HEK293 (cell line): Measurements from ENCODE around the gene DNA2.
A peak's percentile ranks its signal among the peaks of the same experiment; 100 is the strongest.

Experiments used
- HIC1 ChIP-seq: fragments of 450-650 bp; formaldehyde crosslinking; IDR thresholded peaks from 2 replicates; pipeline ENCODE4 v1.5.1; 2016; ENCODE audit warnings: missing biosample characterization, missing genetic modification characterization
- HOXC10 ChIP-seq: sonication (generic); formaldehyde crosslinking; IDR thresholded peaks from 2 replicates; pipeline ENCODE4 v1.8.1; 2023; ENCODE audit warnings: mild to moderate bottlenecking, missing genetic modification reagents
- IKZF3 ChIP-seq: fragments of 450-650 bp; IDR thresholded peaks from 2 replicates; pipeline ENCODE4 v1.5.0; 2018; ENCODE audit warnings: missing biosample characterization, mild to moderate bottlenecking, missing genetic modification characterization, moderate library complexity
- KLF9 ChIP-seq: fragments of 450-650 bp; formaldehyde crosslinking; IDR thresholded peaks from 2 replicates; pipeline ENCODE4 v1.5.1; 2016; ENCODE audit warnings: missing biosample characterization, missing genetic modification characterization, low read depth
- PRDM1 ChIP-seq: fragments of 450-650 bp; formaldehyde crosslinking; IDR thresholded peaks from 2 replicates; pipeline ENCODE4; 2016; ENCODE audit warnings: missing biosample characterization, missing genetic modification characterization
- PRDM10 ChIP-seq: fragments of 450-650 bp; formaldehyde crosslinking; IDR thresholded peaks from 2 replicates; pipeline ENCODE4 v1.5.1; 2016; ENCODE audit warnings: missing biosample characterization, missing genetic modification characterization
- PRDM4 ChIP-seq: fragments of 450-650 bp; formaldehyde crosslinking; IDR thresholded peaks from 2 replicates; pipeline ENCODE4 v1.5.1; 2017; ENCODE audit warnings: missing biosample characterization, missing genetic modification characterization
- SCRT2 ChIP-seq: fragments of 450-650 bp; formaldehyde crosslinking; IDR thresholded peaks from 2 replicates; pipeline ENCODE4 v1.5.1; 2016; ENCODE audit warnings: missing biosample characterization, missing genetic modification characterization
- YY2 ChIP-seq: fragments of 450-650 bp; formaldehyde crosslinking; IDR thresholded peaks from 2 replicates; pipeline ENCODE4 v1.5.1; 2016; ENCODE audit warnings: missing biosample characterization, missing genetic modification characterization
- ZBTB20 ChIP-seq: fragments of 450-650 bp; formaldehyde crosslinking; IDR thresholded peaks from 2 replicates; pipeline ENCODE4 v1.5.1; 2016; ENCODE audit warnings: missing biosample characterization, missing genetic modification characterization
- ZBTB7A ChIP-seq: fragments of 450-650 bp; formaldehyde crosslinking; IDR thresholded peaks from 2 replicates; pipeline ENCODE4 v1.5.1; 2016; ENCODE audit warnings: low read depth, missing biosample characterization, missing genetic modification characterization
- ZBTB8A ChIP-seq: fragments of 450-650 bp; formaldehyde crosslinking; IDR thresholded peaks from 2 replicates; pipeline ENCODE4 v1.5.1; 2016; ENCODE audit warnings: missing biosample characterization, missing genetic modification characterization
- ZEB2 ChIP-seq: fragments of 450-650 bp; formaldehyde crosslinking; IDR thresholded peaks from 2 replicates; pipeline ENCODE4 v1.5.1; 2016; ENCODE audit warnings: missing biosample characterization, missing genetic modification characterization
- ZNF18 ChIP-seq: fragments of 450-650 bp; formaldehyde crosslinking; IDR thresholded peaks from 2 replicates; pipeline ENCODE4 v1.5.1; 2016; ENCODE audit warnings: missing biosample characterization, missing genetic modification characterization
- ZNF223 ChIP-seq: fragments of 450-650 bp; formaldehyde crosslinking; IDR thresholded peaks from 2 replicates; pipeline ENCODE4 v1.5.1; 2016; ENCODE audit warnings: missing biosample characterization, missing genetic modification characterization
- ZNF23 ChIP-seq: fragments of 450-650 bp; formaldehyde crosslinking; IDR thresholded peaks from 2 replicates; pipeline ENCODE4 v1.5.1; 2016; ENCODE audit warnings: missing biosample characterization, missing genetic modification characterization, borderline replicate concordance
- ZNF239 ChIP-seq: fragments of 450-650 bp; formaldehyde crosslinking; IDR thresholded peaks from 2 replicates; pipeline ENCODE4 v1.5.1; 2016; ENCODE audit warnings: missing biosample characterization, missing genetic modification characterization
- ZNF274 ChIP-seq, 2 experiments: fragments of 200-500 bp in 1 of 2; fragments of 450-650 bp in 1 of 2; sonication (Bioruptor generic) in 1 of 2; formaldehyde crosslinking in 1 of 2; IDR thresholded peaks; 2 replicates each; pipeline versions ENCODE4 v1.5.1 to v1.6.1; 2014 to 2016; ENCODE audit warnings: borderline replicate concordance in 1 of 2, inconsistent platforms in 1 of 2, low read length in 1 of 2, missing biosample characterization in 1 of 2, missing genetic modification characterization in 1 of 2
- ZNF513 ChIP-seq: fragments of 450-650 bp; IDR thresholded peaks from 2 replicates; pipeline ENCODE4 v1.5.1; 2018; ENCODE audit warnings: missing biosample characterization, missing genetic modification characterization
- ZNF561 ChIP-seq: fragments of 450-650 bp; IDR thresholded peaks from 2 replicates; pipeline ENCODE4 v1.5.1; 2018; ENCODE audit warnings: missing biosample characterization, missing genetic modification characterization, borderline replicate concordance
- ZNF571 ChIP-seq: fragments of 450-650 bp; formaldehyde crosslinking; IDR thresholded peaks from 2 replicates; pipeline ENCODE4 v1.5.0; 2017; ENCODE audit warnings: missing biosample characterization, missing genetic modification characterization
- ZNF580 ChIP-seq: fragments of 450-650 bp; formaldehyde crosslinking; IDR thresholded peaks from 2 replicates; pipeline ENCODE4 v1.5.1; 2016; ENCODE audit warnings: missing biosample characterization, missing genetic modification characterization
- ZNF600 ChIP-seq: fragments of 450-650 bp; formaldehyde crosslinking; IDR thresholded peaks from 2 replicates; pipeline ENCODE4 v1.5.1; 2016; ENCODE audit warnings: missing biosample characterization, missing genetic modification characterization
- ZNF692 ChIP-seq: fragments of 450-650 bp; formaldehyde crosslinking; IDR thresholded peaks from 2 replicates; pipeline ENCODE4 v1.5.1; 2016; ENCODE audit warnings: missing biosample characterization, missing genetic modification characterization
- ZNF76 ChIP-seq: fragments of 450-650 bp; formaldehyde crosslinking; IDR thresholded peaks from 2 replicates; pipeline ENCODE4; 2016; ENCODE audit warnings: low read depth, missing biosample characterization, missing genetic modification characterization, borderline replicate concordance

The DNA2 gene

GRCh38 chr10:68406111-68406814, 65.5 kb downstream of the DNA2 start (continued):
- TF ChIP-seq ZNF513 (tag by site-specific recombination) (no peak), ZNF580 (no peak), HIC1 (tag by site-specific recombination) (peak; percentile 75), YY2 (tag by site-specific recombination) (no peak), ZNF571 (tag by site-specific recombination) (no peak), ZNF76 (tag by site-specific recombination) (peak; percentile 56; the same call in 1 of the 2 replicates), ZBTB7A (peak; percentile 69), IKZF3 (tag by site-specific recombination) (peak; percentile 32; the same call in 1 of the 2 replicates), ZNF274 (IDR thresholded peaks at IDR 0.05; ENCODE audit: low read length) (no peak), ZNF274 (tag by site-specific recombination; IDR thresholded peaks at IDR 0.05; ENCODE audit: borderline replicate concordance) (no peak), ZNF239 (tag by site-specific recombination) (no peak), ZNF600 (tag by site-specific recombination) (peak; percentile 93), PRDM10 (tag by site-specific recombination) (peak; percentile 56; the same call in 1 of the 2 replicates), ZBTB8A (tag by site-specific recombination) (peak; percentile 88), ZNF18 (tag by site-specific recombination) (peak; percentile 100), ZNF23 (tag by site-specific recombination) (no peak), PRDM1 (tag by site-specific recombination) (peak; percentile 67; the same call in 1 of the 2 replicates), SCRT2 (tag by site-specific recombination) (peak; percentile 34), ZNF692 (0 out of 2 replicates have a peak, but pooled peaks have one; percentile 40), PRDM4 (no peak), HOXC10 (CRISPR knock-in tag) (no peak), ZNF223 (tag by site-specific recombination) (0 out of 2 replicates have a peak, but pooled peaks have one; percentile 59), ZNF561 (tag by site-specific recombination) (0 out of 2 replicates have a peak, but pooled peaks have one; percentile 14), KLF9 (peak; percentile 95), ZEB2 (tag by site-specific recombination) (0 out of 2 replicates have a peak, but pooled peaks have one; percentile 52), ZBTB20 (peak; percentile 92)
